Duodenal mucosa (tissue), 2 donors: ENCODE measurements around the gene TC2N.

Experiments
- H3K27ac ChIP-seq: one replicate; pipeline ENCODE4 v1.7.0; 2013; ENCODE audit warnings: low read depth, low read length
- H3K27me3 ChIP-seq, 2 donors: one replicate each; pipeline ENCODE4 v1.7.0; 2013; ENCODE audit warnings: low read length in 2 of 2, control low read depth in 1 of 2; ENCODE audit not compliant: insufficient read depth in 2 of 2, control insufficient read depth in 1 of 2
- H3K36me3 ChIP-seq, 2 donors: one replicate each; pipeline ENCODE4 v1.7.0; 2013; ENCODE audit warnings: low read length in 2 of 2, control low read depth in 1 of 2; ENCODE audit not compliant: insufficient read depth in 2 of 2, control insufficient read depth in 1 of 2
- H3K4me1 ChIP-seq, 2 donors: one replicate each; pipeline ENCODE4 v1.7.0; 2013; ENCODE audit warnings: low read length in 2 of 2, control low read depth in 1 of 2; ENCODE audit not compliant: insufficient read depth in 2 of 2, control insufficient read depth in 1 of 2
- H3K4me3 ChIP-seq, 2 donors: one replicate each; pipeline ENCODE4 v1.7.0; 2013; ENCODE audit warnings: low read length in 2 of 2, low read depth in 1 of 2
- H3K9ac ChIP-seq, 2 donors: one replicate each; pipeline ENCODE4 v1.7.0; 2013; ENCODE audit warnings: low read length in 2 of 2, low read depth in 1 of 2
- H3K9me3 ChIP-seq, 2 donors: one replicate each; pipeline ENCODE4 v1.7.0; 2013; ENCODE audit warnings: low read length in 2 of 2, control low read depth in 1 of 2; ENCODE audit not compliant: control insufficient read depth in 1 of 2

TC2N gene

GRCh38 chr14:91732439-91732838 is 134.9 kb downstream of the TC2N start:
- H3K27ac ChIP-seq = no peak overlapping the region

DNA sequence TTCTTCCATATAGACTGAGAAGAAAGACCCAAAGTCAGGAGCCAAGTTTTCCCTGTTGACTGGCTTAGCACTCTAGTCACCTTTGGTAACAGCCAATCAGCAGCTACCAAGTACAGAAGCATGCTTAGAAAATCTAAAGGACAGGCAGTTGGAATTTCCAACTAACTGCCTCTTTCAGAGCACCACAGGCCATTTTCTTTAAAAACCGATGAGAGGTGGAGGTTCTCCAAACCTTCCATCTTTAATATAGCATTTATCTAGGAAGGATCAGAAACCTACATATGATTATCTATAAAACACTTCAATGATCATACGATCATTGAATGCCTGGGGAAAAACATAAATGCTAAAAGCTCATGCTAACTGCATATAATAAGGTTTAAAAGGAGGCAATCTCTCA is 135.3 kb downstream of the TC2N start, which contains the start of gene CATSPERB:
TSS of gene CATSPERB (minus strand) at position 101 of the 400 bp plus-strand sequence. CDS start 2,607 bp downstream, outside the sequence.
- Histone ChIP-seq H3K9me3 (no peaks in the 10 kb centered on the region), H3K27me3 (no peaks in the 10 kb centered on the region), H3K36me3 (no peaks in the 10 kb centered on the region), H3K4me1 (no peaks in the 10 kb centered on the region), H3K27ac (no peak within 1 kb of the TSS), H3K9ac (no peak within 1 kb of the TSS), H3K4me3 (no peak within 1 kb of the TSS)

More at GRCh38 chr14:91732439-91732838, 134.9 kb downstream of the TC2N start:
- no peak overlapping the region for H3K4me3 ChIP-seq
- H3K27me3 ChIP-seq = no peaks in the 10 kb centered on the region
- H3K4me1 ChIP-seq = no peaks in the 10 kb centered on the region
- H3K36me3 ChIP-seq = no peaks in the 10 kb centered on the region
- H3K9ac ChIP-seq = no peak overlapping the region
- no peaks in the 10 kb centered on the region for H3K9me3 ChIP-seq

DNA sequence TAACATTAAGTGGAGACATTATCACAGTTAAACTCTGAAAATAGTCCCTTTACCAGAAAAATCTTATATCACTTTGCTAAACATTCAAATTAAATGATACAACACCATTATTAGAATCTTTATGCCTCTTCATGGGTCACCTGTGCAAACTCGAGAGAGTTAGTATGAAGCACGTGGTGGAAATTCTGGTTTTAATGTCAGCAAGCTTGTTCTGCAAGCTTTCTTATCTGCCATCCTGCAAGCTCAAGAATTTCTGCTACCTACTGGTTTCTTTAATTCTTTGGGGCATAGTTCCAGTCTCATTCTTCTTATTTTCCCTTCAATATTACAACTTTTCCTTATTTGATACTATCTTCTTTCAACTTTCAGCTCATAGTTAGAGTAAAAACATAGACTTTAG is 136.3 kb downstream of the TC2N start:
- Histone ChIP-seq H3K36me3 (no peaks in the 10 kb centered on the region), H3K27me3 (no peaks in the 10 kb centered on the region), H3K9me3 (no peaks in the 10 kb centered on the region), H3K9ac (no peak overlapping the region), H3K4me1 (no peaks in the 10 kb centered on the region), H3K4me3 (no peak overlapping the region), H3K27ac (no peak overlapping the region)

- no peaks in the 10 kb centered on the region for H3K4me1 ChIP-seq
- H3K9ac ChIP-seq = no peak overlapping the region
- H3K36me3 ChIP-seq = no peaks in the 10 kb centered on the region
- H3K4me3 ChIP-seq = no peak overlapping the region
- no peaks in the 10 kb centered on the region for H3K27me3 ChIP-seq
- H3K27ac ChIP-seq = no peak overlapping the region
- H3K9me3 ChIP-seq = no peaks in the 10 kb centered on the region
Observed at GRCh38 chr14:91729756-91730155, 137.6 kb downstream of the TC2N start.
